ENCODE measurements around the gene PLA2G6. TPM values are rescaled to one million over a fixed set of nuclear protein-coding genes. Genes with fewer than 3 reads are reported as not detected.
"Not testable (repeated sequence)": the region's sequence is repeated elsewhere in the genome, so short reads cannot be mapped to it uniquely, and the experiment has no call there.

The PLA2G6 gene
- total RNA-seq, 1 experiment from 2014 or later: 16.2 TPM

DNA sequence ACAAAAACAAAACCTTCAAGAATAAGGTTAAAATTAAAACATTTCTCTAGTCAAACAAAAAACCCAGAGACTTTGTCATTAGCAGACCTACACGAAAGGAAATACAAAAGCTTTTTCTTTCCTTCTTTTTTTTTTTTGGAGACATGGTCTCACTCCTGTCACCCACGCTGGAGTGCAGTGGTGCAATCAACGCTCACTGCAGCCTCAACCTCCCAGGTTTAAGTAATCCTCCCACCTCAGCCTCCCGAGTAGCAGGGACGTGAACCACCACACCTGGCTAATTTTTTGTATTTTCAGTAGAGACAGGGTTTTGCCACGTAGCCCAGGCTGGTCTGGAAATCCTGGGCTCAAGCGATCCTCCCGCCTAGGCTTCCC lies 30.5 kb downstream of the PLA2G6 start:
- ATAC-seq: no peak
- in situ Hi-C loops (cut with HindIII; ENCODE audit: low pct_unique_long_range_greater_than_20kb, low sequenced_read_pairs): no loop called here

DNA sequence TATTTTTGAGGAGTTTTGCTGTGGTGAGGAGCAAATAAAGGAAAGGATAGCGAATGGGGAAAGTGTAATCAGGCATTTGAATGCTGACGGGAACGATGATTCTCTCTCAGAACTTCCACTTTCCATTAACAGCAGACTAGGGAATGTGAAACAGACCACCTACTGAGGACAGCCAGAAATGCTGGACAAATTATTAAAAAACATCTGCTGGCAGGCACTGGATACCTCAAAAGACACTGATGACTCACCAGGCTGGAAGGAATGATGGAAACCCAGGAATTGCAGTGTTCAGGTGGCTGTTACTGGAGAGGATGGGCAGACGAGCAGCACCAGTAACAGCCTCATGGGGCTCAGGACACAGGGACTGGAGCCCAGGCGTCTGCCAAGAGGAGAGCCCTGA lies 33.4 kb downstream of the PLA2G6 start:
- H3K9me3 ChIP-seq (ENCODE audit: control insufficient read depth, insufficient read depth, low read depth, low read length): no peaks in the 10 kb centered on the region
- no TSS peak for BruUV-seq (replicated peaks)
- H3K4me1 ChIP-seq (ENCODE audit: control insufficient read depth, insufficient read depth, low read length): no peaks in the 10 kb centered on the region
- intact Hi-C loops (cut with micrococcal nuclease; ENCODE audit: unreplicated experiment) (no loop called here), in situ Hi-C loops (cut with HindIII; ENCODE audit: low pct_unique_long_range_greater_than_20kb, low sequenced_read_pairs) (no loop called here)
- no peak overlapping the region for H3K27ac ChIP-seq (ENCODE audit: low read length)
- no peak overlapping the region for H3K4me3 ChIP-seq (ENCODE audit: low read depth in 2 of 2, low read length in 2 of 2)
- POLR2A ChIA-PET: no interaction called here
- no peak for TF ChIP-seq POLR2AphosphoS5 (IDR thresholded peaks at IDR 0.05; ENCODE audit: low read depth, low read length)
- TF ChIP-seq, protein P1, sequence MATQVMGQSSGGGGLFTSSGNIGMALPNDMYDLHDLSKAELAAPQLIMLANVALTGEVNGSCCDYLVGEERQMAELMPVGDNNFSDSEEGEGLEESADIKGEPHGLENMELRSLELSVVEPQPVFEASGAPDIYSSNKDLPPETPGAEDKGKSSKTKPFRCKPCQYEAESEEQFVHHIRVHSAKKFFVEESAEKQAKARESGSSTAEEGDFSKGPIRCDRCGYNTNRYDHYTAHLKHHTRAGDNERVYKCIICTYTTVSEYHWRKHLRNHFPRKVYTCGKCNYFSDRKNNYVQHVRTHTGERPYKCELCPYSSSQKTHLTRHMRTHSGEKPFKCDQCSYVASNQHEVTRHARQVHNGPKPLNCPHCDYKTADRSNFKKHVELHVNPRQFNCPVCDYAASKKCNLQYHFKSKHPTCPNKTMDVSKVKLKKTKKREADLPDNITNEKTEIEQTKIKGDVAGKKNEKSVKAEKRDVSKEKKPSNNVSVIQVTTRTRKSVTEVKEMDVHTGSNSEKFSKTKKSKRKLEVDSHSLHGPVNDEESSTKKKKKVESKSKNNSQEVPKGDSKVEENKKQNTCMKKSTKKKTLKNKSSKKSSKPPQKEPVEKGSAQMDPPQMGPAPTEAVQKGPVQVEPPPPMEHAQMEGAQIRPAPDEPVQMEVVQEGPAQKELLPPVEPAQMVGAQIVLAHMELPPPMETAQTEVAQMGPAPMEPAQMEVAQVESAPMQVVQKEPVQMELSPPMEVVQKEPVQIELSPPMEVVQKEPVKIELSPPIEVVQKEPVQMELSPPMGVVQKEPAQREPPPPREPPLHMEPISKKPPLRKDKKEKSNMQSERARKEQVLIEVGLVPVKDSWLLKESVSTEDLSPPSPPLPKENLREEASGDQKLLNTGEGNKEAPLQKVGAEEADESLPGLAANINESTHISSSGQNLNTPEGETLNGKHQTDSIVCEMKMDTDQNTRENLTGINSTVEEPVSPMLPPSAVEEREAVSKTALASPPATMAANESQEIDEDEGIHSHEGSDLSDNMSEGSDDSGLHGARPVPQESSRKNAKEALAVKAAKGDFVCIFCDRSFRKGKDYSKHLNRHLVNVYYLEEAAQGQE (IDR thresholded peaks at IDR 0.05; ENCODE audit: insufficient read depth in 1 of 2, low read depth in 2 of 2, low read length in 1 of 2): no peak
- TF ChIP-seq TCF7L2 (IDR thresholded peaks at IDR 0.05; ENCODE audit: low read depth, low read length): no peak
- no peak for TF ChIP-seq SIN3A (IDR thresholded peaks at IDR 0.05; ENCODE audit: borderline replicate concordance, insufficient read depth, low read depth, low read length)
- TF ChIP-seq, protein P2, sequence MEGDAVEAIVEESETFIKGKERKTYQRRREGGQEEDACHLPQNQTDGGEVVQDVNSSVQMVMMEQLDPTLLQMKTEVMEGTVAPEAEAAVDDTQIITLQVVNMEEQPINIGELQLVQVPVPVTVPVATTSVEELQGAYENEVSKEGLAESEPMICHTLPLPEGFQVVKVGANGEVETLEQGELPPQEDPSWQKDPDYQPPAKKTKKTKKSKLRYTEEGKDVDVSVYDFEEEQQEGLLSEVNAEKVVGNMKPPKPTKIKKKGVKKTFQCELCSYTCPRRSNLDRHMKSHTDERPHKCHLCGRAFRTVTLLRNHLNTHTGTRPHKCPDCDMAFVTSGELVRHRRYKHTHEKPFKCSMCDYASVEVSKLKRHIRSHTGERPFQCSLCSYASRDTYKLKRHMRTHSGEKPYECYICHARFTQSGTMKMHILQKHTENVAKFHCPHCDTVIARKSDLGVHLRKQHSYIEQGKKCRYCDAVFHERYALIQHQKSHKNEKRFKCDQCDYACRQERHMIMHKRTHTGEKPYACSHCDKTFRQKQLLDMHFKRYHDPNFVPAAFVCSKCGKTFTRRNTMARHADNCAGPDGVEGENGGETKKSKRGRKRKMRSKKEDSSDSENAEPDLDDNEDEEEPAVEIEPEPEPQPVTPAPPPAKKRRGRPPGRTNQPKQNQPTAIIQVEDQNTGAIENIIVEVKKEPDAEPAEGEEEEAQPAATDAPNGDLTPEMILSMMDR (IDR thresholded peaks at IDR 0.05): no peak
- H3K36me3 ChIP-seq (ENCODE audit: control insufficient read depth, insufficient read depth, low read length): no peaks in the 10 kb centered on the region
- DNase-seq (ENCODE audit: low read depth, low spot score) (no peak), ATAC-seq (no peak)
- CTCF ChIA-PET: no interaction called here
- H3K27me3 ChIP-seq (ENCODE audit: control insufficient read depth, insufficient read depth, low read length): no peaks in the 10 kb centered on the region

More for the DNA sequence above, 30.5 kb downstream of the PLA2G6 start:
- Histone ChIP-seq H3K4me1 (ENCODE audit: control insufficient read depth, insufficient read depth, low read length) (no peaks in the 10 kb centered on the region), H3K9me3 (ENCODE audit: control insufficient read depth, insufficient read depth, low read depth, low read length) (no peaks in the 10 kb centered on the region), H3K4me3 (ENCODE audit: low read depth in 2 of 2, low read length in 2 of 2) (no peak overlapping the region), H3K27ac (ENCODE audit: low read length) (no peak overlapping the region), H3K27me3 (ENCODE audit: control insufficient read depth, insufficient read depth, low read length) (no peaks in the 10 kb centered on the region), H3K36me3 (ENCODE audit: control insufficient read depth, insufficient read depth, low read length) (no peaks in the 10 kb centered on the region)
- ChIA-PET CTCF (no interaction called here), POLR2A (no interaction called here)
- TF ChIP-seq SIN3A (IDR thresholded peaks at IDR 0.05; ENCODE audit: borderline replicate concordance, insufficient read depth, low read depth, low read length): no peak
- TF ChIP-seq TCF7L2 (IDR thresholded peaks at IDR 0.05; ENCODE audit: low read depth, low read length): no peak
- TF ChIP-seq, protein P2 (IDR thresholded peaks at IDR 0.05): no peak
- TF ChIP-seq POLR2AphosphoS5 (IDR thresholded peaks at IDR 0.05; ENCODE audit: low read depth, low read length): no peak
- TF ChIP-seq, protein P1 (IDR thresholded peaks at IDR 0.05; ENCODE audit: insufficient read depth in 1 of 2, low read depth in 2 of 2, low read length in 1 of 2): no peak
- no TSS peak for BruUV-seq (replicated peaks)
- intact Hi-C loops (cut with micrococcal nuclease; ENCODE audit: unreplicated experiment): no loop called here
- DNase-seq (ENCODE audit: low read depth, low spot score): no peak

DNA sequence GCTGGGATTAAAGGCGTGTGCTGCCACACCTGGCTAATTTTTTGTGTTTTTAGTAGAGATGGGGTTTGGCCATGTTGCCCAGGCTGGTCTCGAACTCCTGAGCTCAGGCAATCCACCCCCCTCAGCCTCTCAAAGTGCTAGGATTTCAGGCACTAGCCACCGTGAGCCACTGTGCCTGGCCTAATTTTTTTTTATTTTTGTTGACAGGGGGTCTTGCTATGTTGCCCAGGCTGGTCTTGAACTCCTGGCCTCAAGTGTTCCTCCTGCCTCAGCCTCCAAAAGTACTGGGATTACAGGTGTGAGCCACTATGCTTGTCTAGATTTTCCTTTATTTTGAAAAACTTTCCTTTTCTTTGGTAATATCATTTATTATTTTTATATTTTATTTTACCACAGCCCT lies 35.5 kb downstream of the PLA2G6 start:
- BruUV-seq (replicated peaks); DNase-seq (ENCODE audit: low read depth, low spot score); H3K4me1 ChIP-seq (ENCODE audit: control insufficient read depth, insufficient read depth, low read length); ATAC-seq; H3K27ac ChIP-seq (ENCODE audit: low read length); H3K9me3 ChIP-seq (ENCODE audit: control insufficient read depth, insufficient read depth, low read depth, low read length); POLR2A ChIA-PET; intact Hi-C loops (cut with micrococcal nuclease; ENCODE audit: unreplicated experiment); CTCF ChIA-PET; H3K4me3 ChIP-seq (ENCODE audit: low read depth in 2 of 2, low read length in 2 of 2); H3K27me3 ChIP-seq (ENCODE audit: control insufficient read depth, insufficient read depth, low read length); H3K36me3 ChIP-seq (ENCODE audit: control insufficient read depth, insufficient read depth, low read length); in situ Hi-C loops (cut with HindIII; ENCODE audit: low pct_unique_long_range_greater_than_20kb, low sequenced_read_pairs): not testable (repeated sequence)
